Measurements from ENCODE around the gene CASP14.

DNA sequence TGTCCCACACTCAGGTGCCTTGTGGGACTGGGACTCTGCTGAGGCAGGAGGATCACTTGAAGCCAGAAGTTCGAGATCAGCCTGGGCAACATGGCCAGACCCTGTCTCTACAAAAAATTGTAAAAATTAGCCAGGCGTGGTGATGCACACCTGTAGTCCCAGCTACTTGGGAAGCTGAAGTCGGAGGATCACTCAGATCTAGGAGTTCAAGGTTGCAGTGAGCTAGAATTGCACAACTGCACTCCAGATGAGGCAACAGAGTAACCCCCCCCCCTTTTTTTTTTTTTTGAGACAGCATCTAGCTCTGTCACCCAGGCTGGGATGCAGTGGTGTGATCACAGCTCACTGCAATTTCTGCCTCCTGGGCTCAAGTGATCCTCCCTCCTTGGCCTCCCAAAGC is 46.9 kb downstream of the CASP14 start:
- TF ChIP-seq POLR2AphosphoS5 (IDR thresholded peaks at IDR 0.05; ENCODE audit: borderline replicate concordance, low read depth, low read length) (no peak), EZH2 (IDR thresholded peaks at IDR 0.05) (no peak), FOXP2 (optimal IDR thresholded peaks at IDR 0.05; ENCODE audit: control extremely low read depth, extremely low read length, insufficient read depth) (no peak)
